HG02798 (cell line): ENCODE data around the gene PER1.

ENCODE experiments used
- ATAC-seq: cut with Tn5 transposase; IDR thresholded peaks from one replicate; pipeline ENCODE4 v1.9.1; 2021; ENCODE audit warnings: mild to moderate bottlenecking; ENCODE audit not compliant: unreplicated experiment, poor library complexity

The PER1 gene, protein sequence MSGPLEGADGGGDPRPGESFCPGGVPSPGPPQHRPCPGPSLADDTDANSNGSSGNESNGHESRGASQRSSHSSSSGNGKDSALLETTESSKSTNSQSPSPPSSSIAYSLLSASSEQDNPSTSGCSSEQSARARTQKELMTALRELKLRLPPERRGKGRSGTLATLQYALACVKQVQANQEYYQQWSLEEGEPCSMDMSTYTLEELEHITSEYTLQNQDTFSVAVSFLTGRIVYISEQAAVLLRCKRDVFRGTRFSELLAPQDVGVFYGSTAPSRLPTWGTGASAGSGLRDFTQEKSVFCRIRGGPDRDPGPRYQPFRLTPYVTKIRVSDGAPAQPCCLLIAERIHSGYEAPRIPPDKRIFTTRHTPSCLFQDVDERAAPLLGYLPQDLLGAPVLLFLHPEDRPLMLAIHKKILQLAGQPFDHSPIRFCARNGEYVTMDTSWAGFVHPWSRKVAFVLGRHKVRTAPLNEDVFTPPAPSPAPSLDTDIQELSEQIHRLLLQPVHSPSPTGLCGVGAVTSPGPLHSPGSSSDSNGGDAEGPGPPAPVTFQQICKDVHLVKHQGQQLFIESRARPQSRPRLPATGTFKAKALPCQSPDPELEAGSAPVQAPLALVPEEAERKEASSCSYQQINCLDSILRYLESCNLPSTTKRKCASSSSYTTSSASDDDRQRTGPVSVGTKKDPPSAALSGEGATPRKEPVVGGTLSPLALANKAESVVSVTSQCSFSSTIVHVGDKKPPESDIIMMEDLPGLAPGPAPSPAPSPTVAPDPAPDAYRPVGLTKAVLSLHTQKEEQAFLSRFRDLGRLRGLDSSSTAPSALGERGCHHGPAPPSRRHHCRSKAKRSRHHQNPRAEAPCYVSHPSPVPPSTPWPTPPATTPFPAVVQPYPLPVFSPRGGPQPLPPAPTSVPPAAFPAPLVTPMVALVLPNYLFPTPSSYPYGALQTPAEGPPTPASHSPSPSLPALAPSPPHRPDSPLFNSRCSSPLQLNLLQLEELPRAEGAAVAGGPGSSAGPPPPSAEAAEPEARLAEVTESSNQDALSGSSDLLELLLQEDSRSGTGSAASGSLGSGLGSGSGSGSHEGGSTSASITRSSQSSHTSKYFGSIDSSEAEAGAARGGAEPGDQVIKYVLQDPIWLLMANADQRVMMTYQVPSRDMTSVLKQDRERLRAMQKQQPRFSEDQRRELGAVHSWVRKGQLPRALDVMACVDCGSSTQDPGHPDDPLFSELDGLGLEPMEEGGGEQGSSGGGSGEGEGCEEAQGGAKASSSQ (N-terminal part only)

DNA sequence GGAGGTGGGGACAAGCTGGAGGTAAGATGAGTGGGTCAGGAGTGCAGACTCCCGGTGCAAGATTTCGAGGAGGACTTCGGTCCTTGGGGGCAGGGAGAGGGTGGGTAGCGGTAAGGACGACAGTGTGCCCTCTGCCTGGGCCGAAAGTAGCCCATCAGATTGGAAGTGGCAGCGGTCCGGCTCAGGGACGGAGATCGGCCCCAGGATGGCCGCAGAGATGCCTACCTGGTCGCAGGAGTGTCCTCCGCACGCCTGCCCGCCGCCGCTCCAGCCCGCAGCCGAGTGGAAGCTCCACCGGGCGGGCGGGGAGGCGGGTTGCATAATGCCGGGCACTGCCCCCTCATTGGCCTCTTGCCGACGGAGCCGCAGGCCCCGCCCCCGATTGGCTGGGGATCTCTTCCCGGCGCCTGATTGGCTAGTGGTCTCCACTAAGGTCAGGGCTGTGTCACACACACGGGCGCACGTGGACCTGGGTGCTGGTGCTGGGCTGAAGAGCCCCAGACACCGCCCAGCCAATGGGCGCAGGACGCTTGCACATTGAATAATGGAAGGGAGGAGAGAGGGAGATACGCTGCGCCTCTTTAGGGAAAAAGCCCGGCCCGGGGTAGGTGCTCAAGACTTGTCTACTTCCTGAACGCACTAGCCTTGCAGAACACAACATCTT is at the start of gene PER1:
Gene PER1 (minus strand): TSS at position 293 of the 664 bp plus-strand sequence. CDS start 1,698 bp downstream, outside the sequence.
- ATAC-seq: peak; percentile 31

DNA sequence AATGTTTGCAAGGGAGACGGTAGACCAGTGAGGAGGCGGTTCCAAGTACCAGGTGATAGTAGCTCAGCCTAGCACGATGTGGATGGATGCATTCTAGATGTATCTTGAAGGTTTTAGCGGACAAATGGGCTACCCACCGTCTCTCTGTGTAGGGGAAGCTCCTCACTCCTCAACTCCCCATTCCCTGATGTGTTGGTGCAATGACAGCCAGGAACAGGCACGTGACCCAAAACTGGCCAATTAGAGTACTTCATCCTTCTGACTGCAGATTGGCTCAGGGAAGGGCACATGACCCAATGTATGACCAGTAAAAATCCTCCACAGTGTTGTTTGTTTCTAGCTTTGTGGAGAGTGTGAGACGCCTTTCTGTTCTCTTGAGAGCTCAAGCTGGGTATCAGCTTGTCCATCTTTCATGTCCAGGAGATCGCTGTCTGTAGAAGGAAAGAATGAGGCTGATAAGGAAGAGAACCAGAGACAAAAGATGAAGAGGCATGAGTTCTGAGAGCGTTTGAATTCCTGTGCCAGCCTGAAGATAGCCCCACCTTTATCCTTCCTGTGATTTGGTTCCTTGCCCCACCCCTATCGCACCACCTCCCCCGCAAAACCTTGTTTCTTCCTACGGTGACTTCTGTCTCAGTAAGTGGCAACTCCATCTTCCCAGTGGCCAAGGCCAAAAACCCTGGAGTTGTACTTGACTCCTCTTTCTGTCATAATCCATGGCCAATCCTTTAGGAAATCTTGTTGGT is 40.0 kb upstream of the PER1 start:
- peak; percentile 22 for ATAC-seq

DNA sequence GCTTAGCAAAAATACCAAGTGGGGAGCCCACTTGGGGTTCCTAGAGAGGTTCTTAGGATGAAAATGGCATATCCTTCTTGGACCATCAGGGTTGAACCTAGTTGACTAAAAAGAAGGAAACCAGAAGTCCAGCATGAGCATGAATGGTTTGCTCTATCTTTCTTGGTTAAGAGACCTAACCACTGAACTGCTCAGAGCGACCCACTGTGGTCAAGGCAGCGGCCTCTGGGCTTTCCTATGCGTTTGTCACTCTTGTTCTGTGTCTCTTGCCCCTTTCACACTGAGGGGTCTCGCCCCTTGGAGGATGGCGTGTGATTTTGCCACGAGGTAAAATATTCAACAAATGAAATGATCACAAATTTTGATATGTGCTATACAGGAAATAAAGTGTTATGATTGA is 38.3 kb upstream of the PER1 start:
- ATAC-seq: no peak

DNA sequence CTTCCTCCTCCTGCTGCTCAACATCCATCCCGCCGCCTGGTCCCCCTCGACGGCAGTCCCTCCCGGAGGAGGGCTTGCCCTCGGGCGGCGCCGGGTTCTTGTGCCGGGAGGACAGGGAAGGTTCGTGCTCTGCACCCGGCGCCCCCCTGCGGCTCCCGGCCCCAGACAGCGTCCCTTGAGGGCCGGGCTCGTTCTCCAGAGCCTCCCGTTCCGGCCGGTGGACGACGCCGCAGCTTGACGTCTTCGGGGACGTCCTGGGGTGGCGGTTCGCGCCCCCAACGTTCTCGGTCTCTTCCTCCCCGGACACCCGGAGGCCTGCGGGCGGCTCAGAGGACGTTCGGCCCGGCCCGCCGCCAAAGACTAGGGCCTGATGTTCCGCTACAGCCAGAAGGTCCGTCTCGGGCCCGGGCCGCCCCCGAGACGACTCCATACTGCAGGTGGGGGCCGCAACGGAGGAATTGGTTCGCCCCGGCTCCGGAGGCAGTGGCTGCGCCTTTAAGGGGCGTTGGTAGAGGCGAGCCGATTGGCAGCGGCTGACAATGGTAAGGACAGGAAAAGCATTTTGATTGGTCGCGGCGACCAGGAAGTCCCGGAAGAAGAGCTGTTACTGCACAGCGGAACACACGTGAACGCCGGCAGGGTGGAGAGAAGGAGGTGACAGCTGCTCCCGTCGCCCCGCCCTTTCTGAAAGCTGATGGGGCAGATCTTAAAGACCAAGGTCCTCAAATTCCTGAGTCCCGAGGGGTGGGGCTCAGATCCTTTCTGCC is 37.7 kb upstream of the PER1 start, which contains the start of gene BORCS6:
Gene BORCS6 (minus strand): TSS at position 470 of the 767 bp plus-strand sequence. CDS start 40 bp downstream, at position 430.
- ATAC-seq: peak; percentile 62

DNA sequence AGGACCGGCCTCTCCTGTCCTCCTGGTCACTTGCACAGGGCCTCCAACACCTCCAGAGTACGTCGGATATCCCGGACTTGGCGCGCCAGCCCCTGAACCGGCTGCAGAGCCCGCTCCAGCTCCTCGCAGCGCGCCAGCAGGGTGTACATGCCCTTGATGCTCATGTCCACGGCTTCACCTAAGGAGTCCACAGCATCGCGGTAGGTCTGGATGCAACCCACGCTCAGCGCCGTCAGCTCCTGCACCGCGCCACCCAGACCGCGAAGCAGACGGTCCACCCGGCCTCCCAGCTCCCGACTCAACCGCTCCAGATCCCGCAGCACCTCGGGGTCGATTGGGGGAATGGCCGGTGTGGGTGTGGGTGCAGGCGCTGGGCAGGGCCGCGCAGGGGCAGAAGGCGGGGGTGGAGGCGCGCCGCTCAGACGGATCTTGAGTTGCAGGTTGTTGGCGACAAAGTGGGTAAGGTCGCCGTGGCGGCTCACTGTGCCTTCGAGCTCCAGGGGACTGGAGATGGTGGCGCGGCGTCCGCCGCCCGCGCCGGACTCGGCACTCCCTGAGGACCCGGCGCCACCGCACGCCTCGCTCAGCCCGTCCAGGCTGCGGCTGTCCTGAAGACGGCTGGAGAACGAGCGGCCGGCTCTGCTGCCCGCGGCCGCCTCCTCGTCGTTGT is 37.0 kb upstream of the PER1 start:
- ATAC-seq: no peak

DNA sequence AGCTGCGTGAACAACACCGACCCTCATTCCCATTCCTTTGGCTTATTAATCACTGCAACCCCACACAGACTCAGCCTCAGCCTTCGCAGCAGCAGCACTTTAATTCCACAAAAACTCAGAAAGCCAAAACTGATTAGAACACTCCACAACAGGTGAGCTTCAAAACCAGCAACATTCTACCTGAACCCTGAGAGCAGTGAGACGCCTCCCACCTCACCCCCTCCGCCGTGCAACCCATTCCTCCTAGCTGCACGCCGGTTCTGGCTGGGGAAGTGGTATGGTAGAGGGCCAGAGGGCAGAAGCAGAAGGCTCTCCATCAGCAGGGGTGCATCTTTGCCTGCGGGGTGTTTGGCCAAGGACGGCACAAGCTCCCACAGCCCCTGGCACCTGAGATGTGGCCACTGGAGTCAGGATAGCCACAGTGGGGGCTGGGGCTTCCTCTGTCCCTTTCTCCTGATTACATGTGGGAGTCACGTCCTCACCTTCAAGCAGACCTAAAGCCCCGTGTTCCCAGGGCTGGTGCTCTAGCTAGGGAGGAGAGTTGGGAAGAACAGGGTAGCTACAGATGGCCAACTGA is 36.1 kb upstream of the PER1 start:
- ATAC-seq: no peak

DNA sequence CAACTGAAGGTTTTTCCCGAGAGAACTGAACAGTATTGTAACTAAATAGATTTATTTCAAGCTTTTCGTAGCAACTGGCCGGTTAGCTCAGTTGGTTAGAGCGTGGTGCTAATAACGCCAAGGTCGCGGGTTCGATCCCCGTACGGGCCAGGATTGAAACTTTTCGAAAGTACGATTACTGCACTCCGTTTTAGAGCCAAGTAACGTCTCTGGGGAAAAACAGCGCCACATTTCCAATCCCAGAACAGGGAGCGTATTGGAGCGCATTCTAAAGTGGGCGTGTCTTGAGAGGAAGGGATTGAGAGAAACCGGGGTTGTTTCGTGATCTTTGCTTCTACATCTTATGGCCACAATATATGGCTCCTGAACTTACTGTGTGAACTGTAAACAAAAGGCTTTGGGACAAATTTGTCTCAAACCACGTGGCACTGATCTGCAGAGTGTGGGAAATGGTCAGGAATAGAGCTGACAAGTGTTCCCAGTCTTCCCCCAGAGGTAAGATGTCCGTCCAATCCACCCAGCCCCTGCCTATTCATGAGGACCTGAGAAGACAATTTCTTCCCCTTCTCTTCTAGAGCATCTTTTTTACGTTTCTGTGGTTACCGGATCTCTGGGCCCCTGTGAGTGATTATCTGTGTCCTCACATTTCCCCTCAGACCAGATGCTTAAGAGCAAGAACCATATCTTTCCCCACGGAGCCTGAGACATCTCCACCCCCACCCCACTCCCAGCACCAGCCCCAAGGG is 35.5 kb upstream of the PER1 start:
- ATAC-seq: peak; percentile 28

DNA sequence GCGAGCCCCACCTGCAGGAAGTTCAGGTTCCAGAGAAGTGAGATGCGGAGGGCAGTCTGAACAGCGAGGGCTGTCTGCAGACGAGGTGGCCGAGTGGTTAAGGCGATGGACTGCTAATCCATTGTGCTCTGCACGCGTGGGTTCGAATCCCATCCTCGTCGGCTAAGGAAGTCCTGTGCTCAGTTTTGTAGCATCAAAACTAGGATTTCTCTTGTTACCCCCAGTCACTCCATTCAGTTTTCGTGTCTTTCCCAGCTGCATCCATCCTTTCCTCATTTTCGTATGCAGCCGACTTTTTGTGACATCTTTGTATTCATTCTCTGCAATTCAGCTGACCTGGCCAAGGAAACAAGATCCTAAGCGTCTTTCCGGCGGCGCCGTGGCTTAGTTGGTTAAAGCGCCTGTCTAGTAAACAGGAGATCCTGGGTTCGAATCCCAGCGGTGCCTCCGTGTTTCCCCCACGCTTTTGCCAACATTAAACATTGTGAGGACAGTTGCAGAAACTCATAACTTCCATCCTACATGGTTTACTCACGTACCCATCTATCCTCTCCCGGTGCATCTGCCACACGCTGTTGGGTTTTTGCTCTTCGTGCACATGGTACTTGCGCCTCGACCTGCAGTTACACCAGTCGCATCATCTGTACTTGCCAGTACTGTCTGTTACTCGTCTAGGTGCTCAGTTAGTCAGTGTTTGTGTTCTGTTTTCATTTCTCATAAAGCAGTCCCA is 34.7 kb upstream of the PER1 start:
- peak; percentile 27 for ATAC-seq

DNA sequence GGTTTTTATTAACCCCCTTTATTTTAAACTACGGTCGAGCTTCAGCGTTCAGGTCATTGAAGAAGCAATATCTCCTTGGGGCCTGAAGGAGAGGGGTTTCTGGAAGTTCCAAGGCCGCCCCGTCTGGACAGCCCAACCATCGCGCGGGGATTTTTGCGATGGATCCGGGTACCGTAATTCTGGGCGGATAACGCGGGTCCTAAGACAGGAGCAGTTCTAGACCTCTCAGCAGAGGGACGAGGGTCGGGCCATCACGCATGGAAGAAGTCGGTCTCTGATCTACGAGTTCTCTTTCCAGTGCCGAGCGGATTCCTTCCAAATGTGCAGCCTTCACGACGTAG is 34.2 kb upstream of the PER1 start:
- no peak for ATAC-seq

DNA sequence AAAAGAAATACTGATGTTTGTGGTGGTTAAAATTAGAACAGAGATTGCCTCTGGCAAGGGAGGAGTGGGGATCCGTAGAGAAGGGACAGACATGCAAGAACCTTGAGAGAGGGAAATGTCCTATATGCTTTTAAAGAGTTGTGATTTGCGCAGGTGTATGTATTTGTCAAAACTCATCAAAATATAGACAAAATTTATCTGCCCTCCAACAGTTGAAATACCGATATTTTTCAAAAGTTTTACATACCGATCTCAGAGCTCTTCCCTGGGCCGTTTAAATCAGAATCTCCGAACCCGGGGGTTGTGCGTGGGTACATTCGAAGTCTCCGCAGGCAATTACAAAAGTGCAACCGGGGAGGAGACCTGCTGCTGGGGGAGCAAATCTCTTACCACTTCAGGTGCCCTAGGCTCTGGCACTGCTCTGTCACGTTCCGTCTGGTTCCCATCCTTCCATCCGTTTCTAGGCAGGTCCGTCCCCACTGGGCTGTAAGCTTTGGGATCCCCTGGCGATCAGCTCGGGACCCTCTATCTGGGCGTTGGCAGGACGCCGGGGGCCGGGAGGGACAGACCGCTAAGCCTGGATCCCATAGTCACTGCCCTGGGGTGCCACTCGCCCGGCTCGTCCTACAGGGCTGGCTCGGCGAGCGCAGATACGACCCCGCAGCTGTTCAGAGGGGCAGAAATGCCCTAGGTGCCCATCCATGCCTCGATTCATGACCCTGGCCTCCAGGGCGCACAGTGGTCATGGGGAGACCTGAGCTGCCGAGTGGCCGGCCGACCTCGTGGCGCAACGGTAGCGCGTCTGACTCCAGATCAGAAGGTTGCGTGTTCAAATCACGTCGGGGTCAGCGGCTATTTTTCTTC is 33.6 kb upstream of the PER1 start:
- peak; percentile 19 for ATAC-seq

DNA sequence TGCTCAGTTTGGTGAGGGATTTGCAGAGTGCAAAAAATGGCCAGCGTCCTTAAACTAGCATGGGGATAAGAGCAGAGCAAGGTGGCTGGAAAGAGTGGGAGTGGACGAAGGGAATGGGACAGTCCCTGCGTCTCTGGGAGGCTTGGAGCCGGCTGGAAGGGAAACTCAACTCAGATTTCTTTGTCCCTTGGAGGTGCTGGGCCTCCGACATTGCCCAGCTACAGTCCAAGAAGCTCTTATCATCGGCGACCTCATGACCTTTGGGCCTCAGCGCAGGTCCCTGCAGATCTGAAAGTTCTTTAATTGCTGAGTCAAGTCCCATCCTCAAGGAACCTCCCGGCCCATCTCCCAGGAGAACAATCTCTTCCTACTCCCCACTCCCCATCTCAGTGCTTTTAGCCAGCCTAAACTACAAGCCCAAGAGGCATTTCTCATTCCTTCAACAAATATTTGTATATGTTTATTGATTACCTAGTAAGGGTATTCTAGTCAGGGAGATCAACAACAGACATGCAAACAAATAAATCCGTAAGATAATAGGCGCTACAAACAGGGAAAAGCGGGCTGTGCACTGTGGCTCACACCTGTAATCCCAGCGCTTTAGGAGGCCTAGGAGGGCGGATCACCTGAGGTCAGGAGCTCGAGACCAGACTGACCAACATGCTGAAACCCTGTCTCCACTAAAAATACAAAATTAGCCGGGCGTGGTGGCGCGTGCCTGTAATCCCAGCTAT is 25.0 kb upstream of the PER1 start:
- no peak for ATAC-seq

DNA sequence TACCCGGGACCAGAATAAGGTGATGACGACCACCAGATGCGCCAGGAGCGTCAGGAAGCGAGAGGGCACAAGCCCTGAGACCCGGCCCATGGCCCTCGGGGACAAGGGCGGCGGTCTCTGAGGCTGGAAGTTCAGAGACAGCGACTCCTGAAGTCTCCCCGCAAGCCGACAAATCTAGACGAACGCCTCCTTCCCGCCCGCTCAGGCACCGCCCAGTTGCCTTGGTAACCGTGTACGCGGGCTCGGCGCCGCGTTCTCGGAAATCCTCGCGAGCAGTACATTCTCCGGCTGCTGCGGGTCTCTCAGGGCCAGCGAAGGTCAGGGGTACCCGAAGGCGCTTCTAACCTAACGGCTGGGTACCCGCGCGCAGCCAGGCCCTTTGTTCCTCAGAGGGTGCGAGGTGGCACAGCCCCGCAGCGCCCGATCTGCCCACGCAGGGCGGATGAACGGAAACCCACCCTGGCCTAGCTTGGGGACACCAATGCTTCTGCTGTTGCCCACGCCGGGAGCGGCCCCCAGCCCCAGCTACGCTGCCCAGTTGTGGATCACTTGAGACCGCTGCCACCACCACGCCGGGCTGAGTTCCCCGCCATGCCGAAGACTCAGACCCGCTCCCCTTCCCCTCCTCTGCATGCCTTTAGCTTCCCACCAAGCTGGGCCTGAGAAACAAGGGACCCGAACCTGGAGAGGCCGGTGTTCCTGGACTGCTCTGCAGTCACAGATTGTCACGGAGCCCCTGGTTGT is 24.2 kb upstream of the PER1 start, which contains the start of gene TMEM107:
Gene TMEM107 (minus strand): TSS at position 184 of the 744 bp plus-strand sequence. CDS start 94 bp downstream, at position 90.
- ATAC-seq: peak; percentile 32

DNA sequence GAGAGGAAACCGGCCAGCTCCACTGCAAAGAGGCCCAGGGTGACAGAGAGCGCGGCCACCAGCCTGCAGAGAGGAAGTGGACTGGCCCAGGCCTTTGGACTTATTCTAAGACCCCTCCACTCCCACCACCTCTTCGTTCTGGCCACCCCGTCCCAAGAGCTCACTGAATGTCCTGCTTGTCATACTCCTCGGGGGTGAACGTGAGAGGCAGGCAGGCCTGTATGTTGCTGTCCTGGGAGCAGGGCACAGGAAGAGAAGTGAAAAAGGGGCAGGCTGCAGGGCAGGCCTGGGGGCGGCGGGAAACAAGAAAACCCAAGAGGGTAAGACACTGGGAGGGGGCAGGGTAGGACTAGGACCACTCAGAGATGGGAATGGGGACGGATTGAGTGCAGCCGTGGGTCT is 23.6 kb upstream of the PER1 start:
- ATAC-seq: no peak

DNA sequence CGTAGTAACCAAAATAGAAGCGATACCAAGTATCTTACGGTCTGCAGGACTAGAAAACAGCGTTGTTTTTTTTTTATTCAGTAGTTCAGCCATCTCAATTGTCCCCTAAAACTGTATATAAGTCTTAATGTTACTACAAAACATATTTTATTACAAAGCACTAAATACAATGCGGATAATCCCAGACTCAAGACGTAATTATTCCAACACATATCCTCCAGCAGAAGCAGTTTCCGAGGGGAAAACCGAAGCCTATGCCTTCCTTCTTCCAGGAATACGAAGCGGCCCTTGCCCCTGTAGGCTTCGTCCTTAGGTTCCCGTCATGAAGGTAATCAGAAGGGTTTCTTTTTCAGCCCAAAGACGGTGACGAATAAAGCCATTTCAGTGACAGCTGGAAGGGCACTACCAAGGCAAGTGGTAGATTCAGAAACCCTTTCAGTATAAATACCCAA is 21.7 kb upstream of the PER1 start:
- no peak for ATAC-seq
